Muscle of arm (tissue), 12 donors: Measurements from ENCODE around the gene XRCC1. TPM values are rescaled to one million over a fixed set of nuclear protein-coding genes. Genes with fewer than 3 reads are reported as not detected.
A peak's percentile ranks its signal among the peaks of the same experiment; 100 is the strongest.
"Not testable (repeated sequence)": the region's sequence is repeated elsewhere in the genome, so short reads cannot be mapped to it uniquely, and the experiment has no call there.

Source experiments
- DNase-seq: peaks from one replicate; pipeline ENCODE4 v3.0.0-alpha.2; 2013
- polyA plus RNA-seq, 12 donors: library from polyadenylated mRNA; unstranded; fragments of 120-200 nt; gene quantifications; one replicate each; pipeline ENCODE4 v1.2.1, GENCODE V29; 2013; ENCODE audit not compliant: insufficient read length in 12 of 12

XRCC1 gene
- polyA plus RNA-seq, 12 donors, result 22.0 to 50.6 (median 30.6) TPM; not detected in 1

- DNase-seq, result no peak
Measured at GRCh38 chr19:43548706-43549105, 26.6 kb downstream of the XRCC1 start.

DNA sequence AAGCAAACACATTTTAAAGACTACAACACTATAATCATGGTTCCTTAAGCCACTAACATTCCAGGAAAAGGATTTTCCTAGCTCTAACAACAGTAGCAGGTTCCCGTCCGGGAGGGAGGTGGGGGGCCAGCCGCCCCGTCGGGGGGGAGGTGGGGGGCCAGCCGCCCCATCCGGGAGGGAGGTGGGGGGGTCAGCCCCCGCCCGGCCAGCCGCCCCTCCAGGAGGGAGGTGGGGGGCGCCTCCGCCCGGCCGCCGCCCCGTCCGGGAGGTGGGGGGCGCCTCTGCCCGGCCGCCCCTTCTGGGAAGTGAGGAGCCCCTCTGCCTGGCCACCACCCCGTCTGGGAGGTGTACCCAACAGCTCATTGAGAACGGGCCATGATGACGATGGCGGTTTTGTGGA is 27.4 kb downstream of the XRCC1 start:
- DNase-seq, result not testable (repeated sequence)

GRCh38 chr19:43546581-43546980 is 28.7 kb downstream of the XRCC1 start:
- DNase-seq, result no peak

DNA sequence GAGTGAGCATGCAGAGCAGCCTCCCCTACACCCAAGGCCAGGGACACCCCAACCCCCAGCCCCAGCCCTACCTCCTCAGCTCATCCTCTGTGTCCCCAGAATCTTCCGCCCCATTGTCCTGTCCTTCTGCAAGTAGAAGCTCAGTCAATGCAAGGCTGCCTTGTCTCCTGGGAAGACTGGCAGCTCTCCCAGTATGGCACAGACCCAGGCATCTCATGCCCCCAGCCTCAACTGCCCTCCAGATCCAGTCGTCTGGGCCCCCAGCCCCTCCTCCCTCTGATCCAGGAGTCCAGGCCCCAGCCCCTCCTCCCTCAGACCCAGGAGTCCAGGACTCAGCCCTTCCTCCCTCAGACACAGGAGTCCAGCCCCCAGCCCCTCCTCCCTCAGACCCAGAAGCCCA is 29.3 kb downstream of the XRCC1 start:
- DNase-seq, result no peak

- DNase-seq, result no peak
Measured at GRCh38 chr19:43545276-43545675, 30.1 kb downstream of the XRCC1 start.

GRCh38 chr19:43544077-43544476 is 31.2 kb downstream of the XRCC1 start:
- no peak for DNase-seq

- DNase-seq, result no peak
Measured at GRCh38 chr19:43541920-43542650, 33.2 kb downstream of the XRCC1 start.

- DNase-seq, result no peak
Measured at GRCh38 chr19:43540381-43540780, 34.9 kb downstream of the XRCC1 start.

GRCh38 chr19:43538922-43539321 is 36.4 kb downstream of the XRCC1 start:
- no peak for DNase-seq

DNA sequence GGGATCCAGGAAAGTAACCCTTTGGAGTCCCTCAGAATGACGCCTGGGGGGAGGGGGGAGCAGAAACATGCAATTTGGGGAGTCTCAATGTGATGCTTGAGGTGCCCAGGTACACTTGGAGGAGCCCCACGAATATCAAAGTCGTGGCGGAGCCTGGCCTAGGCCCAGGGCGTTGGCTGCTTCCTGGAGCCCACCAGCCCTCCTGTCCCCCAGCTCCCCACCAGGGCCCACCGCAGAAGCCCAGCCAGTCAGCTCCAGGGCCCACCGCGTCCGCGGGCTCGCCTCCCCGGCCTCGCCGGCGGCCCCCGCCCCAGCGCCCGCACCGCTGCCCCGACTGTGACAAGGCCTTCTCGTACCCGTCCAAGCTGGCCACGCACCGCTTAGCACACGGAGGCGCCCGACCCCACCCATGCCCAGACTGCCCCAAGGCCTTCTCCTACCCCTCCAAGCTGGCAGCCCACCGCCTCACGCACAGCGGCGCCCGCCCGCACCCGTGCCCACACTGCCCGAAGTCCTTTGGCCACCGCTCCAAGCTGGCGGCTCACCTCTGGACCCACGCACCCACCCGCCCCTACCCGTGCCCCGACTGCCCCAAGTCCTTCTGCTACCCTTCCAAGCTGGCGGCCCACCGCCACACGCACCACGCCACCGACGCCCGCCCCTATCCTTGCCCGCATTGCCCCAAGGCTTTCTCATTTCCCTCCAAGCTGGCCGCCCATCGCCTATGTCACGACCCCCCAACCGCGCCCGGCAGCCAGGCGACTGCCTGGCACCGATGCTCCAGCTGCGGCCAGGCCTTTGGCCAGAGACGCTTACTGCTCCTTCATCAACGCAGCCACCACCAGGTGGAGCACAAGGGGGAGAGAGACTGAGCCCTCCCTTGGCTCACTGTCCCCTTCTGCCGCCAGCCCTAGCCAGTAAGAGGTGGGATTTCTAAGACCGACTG is 40.2 kb downstream of the XRCC1 start:
- DNase-seq, result peak; percentile 60

DNA sequence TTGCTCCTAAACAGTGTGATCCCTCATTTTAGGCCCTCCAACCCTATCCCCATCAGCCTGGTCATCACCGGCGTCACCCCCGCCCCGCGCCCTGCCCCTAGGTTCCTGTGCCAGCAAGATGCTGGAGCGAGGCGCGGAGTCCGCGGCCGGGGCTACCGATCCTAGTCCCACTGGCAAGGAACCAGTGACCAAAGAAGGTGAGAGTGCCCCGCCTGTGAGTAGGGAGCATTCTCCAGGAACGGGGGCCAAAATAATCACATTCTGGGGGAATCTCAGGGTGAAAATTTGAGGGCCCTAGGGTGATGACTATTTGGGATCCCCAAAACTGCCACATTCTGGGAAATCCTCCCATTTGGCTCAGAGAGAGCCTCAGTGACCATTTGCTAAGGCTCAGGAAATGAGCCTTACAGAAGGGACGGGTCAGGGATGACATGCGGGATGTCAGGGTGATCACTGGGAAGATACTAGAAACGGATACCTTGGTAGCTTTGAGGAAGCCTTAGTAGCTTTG is 41.0 kb downstream of the XRCC1 start:
- no peak for DNase-seq

- peak; percentile 99 for DNase-seq
Measured at GRCh38 chr19:43533546-43534304, 41.6 kb downstream of the XRCC1 start.

DNA sequence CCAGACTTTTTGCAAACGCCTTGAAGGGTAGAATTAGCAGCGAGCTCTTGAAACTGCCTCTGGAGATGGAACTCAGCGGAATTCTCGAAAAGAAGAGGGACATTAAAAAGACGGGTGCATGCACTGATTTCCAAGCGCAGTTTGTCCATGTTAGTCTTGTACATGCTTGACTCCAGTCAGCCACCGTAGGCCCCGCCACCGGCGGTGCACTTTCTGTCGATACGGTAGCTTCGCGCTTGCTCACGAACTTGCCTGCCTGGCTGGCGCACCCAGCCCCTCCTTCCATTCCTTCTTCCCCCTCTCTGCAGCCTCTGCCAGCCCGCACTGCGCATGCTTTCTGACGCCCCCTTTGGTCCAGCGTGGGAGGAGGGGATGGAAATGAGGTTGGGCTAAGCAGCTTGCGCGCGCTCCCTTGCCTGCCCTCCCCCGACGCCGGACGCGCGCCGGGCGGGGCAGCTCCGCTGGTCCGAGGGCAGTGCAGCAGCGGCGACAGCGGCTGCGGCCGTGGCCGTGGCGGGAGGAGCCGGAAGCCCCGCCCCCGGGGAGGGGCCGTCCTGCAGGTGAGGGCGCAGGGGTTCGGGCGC is 42.3 kb downstream of the XRCC1 start, which contains the start of gene ZNF575:
Gene ZNF575 (plus strand): TSS at position 227 of the 584 bp plus-strand sequence. CDS start 1,235 bp downstream, outside the sequence.
- DNase-seq, result peak; percentile 98

- no peak for DNase-seq
Measured at GRCh38 chr19:43532571-43532961, 42.8 kb downstream of the XRCC1 start.

- peak; percentile 15 for DNase-seq
Measured at GRCh38 chr19:43527860-43528622, 47.3 kb downstream of the XRCC1 start.

DNA sequence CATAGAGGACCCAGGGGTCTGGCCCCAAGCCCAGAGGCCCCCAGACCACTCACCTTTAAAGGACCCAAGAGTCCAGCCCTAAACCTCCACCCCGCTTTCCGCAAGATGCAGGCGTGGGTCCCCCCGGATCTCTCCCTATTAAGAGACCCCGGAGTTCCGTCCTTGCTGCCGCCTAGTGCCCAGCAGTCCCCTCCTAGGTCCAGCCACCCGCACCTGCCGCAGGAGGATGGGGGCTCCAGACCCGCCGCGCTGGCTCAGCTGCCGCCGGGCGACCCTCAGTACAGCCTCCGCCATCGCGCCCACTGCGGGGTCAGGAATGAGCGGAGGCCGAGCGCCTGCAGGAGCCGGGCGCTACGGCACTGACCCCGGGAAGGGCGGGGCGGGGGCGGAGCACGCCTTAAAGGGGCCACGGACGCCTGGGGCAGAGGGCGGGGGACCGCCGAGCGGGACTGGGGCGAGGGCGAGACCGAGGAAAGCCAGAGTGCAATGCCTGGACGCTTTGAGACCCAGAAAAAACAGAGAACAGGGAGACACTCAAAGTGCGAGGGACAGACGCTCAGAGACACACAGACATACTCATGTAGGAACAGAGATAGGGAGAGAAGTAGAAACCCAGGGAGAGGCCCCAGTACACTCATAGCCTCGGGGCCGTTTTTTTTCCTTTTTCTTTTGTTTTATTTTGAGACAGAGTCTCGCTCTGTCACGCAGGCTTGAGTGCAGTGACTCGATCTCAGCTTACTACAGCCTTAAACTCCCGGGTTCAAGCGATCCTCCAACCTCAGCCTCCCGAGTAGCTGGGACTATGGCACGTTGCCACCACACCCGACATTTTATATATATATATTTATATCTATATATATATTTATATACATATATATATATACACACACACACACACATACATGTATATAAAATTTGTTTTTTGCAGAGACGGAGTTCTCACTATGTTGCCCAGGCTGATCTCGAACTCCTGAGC is 48.2 kb downstream of the XRCC1 start, which contains the start of gene ETHE1:
Gene ETHE1 (minus strand): TSS at position 318 of the 976 bp plus-strand sequence. CDS start 24 bp downstream, at position 294.
- DNase-seq, result peak; percentile 77

DNA sequence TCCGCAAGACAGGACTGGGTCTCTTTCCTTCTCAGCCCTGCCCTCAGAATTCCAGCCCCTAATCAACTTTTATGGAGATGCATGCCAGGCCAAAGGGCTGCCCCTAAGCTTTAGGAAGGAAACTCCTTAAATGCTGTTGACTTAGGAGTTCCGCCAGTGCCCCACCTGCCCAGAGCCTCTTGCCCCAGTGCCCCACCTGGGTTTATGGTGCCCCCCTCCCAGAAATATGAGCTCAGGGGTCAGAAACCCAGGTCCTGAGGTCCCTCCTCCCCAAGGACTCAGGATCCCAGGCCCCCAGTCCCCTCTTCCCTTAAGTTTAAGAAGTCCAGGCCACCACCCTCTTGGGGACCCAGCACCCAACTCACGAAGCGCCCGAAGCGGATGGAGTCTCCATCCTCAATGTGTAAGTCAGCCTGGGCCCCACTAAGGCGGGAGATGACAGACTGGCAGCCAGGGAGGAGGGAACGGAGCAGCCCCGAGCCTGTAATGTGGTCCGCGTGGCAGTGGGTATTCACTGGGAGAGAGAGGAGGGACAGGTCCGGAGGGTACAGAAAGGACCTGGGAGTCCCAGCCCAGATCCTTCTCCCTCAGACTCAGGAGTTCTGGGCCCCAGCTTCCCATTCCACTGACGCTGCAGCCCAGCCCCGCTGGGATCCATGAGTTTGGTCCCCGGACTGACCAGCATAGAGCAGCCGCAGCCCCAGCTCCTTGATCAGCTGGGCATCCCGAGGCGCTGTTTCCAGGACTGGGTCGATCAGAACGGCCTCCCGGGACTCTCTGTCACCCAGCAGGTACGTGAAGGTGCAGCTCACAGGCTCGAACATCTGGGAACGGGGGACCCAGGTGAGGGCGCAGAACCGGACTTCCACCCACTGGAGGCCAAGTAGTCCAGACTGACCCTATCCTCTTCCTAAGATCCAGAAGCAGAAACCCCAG is 49.2 kb downstream of the XRCC1 start:
- peak; percentile 14 for DNase-seq
